Measurements from ENCODE around the gene ZNF462. TPM values are rescaled to one million over a fixed set of nuclear protein-coding genes. Genes with fewer than 3 reads are reported as not detected.

The ZNF462 gene
- total RNA-seq, 1 donor from 2014 or later, result 199 TPM

DNA sequence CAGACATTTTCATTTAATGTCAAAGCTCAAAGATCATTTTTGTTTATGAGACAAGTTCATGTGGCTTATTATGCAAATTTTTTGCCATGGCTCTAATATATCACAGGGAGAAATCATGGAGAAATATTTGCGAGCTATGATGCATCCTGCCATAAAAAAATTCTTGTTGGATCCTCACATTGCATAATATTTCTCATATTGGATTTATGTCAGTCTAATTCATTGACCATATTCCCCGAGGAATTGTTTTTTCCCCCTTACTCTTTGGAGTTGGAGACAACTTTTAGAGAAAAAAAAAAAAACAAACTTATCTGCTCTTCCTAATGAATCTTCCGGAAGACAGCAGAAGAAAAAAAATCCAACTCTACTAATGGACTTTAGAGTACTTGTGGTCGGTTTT is 4.3 kb downstream of the ZNF462 start:
- H3K27me3 Mint-ChIP-seq (ENCODE audit: low read depth), result peaks cover 2% of the 10 kb centered on the region
- no peak overlapping the region for H3K27ac Mint-ChIP-seq (ENCODE audit: unreplicated experiment)
- TF ChIP-seq, protein P1, sequence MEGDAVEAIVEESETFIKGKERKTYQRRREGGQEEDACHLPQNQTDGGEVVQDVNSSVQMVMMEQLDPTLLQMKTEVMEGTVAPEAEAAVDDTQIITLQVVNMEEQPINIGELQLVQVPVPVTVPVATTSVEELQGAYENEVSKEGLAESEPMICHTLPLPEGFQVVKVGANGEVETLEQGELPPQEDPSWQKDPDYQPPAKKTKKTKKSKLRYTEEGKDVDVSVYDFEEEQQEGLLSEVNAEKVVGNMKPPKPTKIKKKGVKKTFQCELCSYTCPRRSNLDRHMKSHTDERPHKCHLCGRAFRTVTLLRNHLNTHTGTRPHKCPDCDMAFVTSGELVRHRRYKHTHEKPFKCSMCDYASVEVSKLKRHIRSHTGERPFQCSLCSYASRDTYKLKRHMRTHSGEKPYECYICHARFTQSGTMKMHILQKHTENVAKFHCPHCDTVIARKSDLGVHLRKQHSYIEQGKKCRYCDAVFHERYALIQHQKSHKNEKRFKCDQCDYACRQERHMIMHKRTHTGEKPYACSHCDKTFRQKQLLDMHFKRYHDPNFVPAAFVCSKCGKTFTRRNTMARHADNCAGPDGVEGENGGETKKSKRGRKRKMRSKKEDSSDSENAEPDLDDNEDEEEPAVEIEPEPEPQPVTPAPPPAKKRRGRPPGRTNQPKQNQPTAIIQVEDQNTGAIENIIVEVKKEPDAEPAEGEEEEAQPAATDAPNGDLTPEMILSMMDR (conservative IDR thresholded peaks at IDR 0.05), result no peak
- no peaks in the 10 kb centered on the region for H3K9me3 Mint-ChIP-seq
- DNase-seq (ENCODE audit: low read depth, low spot score), result no peak
- peak overlapping the region; percentile 42 for H3K4me3 Mint-ChIP-seq
- H3K36me3 Mint-ChIP-seq (ENCODE audit: low read depth), result peaks cover 34% of the 10 kb centered on the region
- peaks cover 68% of the 10 kb centered on the region for H3K4me1 Mint-ChIP-seq

DNA sequence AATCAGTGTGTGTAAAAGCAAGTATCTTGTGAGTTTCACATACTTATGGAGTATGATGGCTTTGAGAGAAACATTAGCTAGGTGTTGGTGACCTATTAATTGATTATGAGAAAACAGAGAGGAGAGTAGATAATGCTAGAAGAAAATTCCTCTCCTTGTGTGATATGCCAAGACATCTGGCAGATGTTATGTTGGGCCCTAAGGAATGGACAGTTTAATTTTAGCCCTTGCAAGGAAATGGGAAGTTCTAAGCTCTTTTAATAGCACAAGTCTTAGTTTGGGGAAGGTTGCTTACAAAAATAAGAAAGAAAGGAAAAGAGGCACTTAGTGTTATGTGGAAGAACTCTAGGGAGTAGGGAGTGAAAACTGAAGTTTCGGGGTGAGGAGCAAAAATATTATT is 5.1 kb downstream of the ZNF462 start:
- Mint-ChIP-seq H3K9me3 (no peaks in the 10 kb centered on the region), H3K27ac (ENCODE audit: unreplicated experiment) (no peak overlapping the region), H3K36me3 (ENCODE audit: low read depth) (peaks cover 34% of the 10 kb centered on the region), H3K4me1 (peaks cover 71% of the 10 kb centered on the region), H3K4me3 (peak overlapping the region; percentile 16), H3K27me3 (ENCODE audit: low read depth) (peaks cover 2% of the 10 kb centered on the region)
- TF ChIP-seq, protein P1 (conservative IDR thresholded peaks at IDR 0.05), result no peak
- DNase-seq (ENCODE audit: low read depth, low spot score), result no peak

DNA sequence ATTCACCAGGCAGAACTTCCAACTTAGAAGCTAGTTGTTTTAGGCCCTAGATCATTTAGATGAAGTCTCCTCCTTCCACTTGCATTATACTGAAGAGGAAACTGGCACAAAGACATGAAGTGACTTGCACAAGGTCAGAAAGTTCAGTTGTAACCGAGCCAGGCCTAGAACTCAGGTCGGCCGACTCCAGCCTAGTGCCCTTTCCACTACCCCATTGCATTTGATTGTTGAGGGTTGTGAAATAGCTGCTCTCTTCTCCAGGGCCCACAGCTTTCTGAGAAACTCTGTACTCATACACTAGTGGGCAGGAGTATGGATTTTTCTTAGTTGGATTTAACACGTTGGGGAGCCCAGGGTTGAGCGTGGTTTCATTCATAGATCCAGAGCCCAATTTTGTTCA is 5.6 kb downstream of the ZNF462 start:
- Mint-ChIP-seq H3K4me1 (peaks cover 75% of the 10 kb centered on the region), H3K9me3 (no peaks in the 10 kb centered on the region), H3K36me3 (ENCODE audit: low read depth) (peaks cover 34% of the 10 kb centered on the region), H3K27me3 (ENCODE audit: low read depth) (peaks cover 2% of the 10 kb centered on the region), H3K27ac (ENCODE audit: unreplicated experiment) (no peak overlapping the region), H3K4me3 (peak overlapping the region; percentile 16)
- no peak for DNase-seq (ENCODE audit: low read depth, low spot score)
- TF ChIP-seq, protein P1 (conservative IDR thresholded peaks at IDR 0.05), result no peak

DNA sequence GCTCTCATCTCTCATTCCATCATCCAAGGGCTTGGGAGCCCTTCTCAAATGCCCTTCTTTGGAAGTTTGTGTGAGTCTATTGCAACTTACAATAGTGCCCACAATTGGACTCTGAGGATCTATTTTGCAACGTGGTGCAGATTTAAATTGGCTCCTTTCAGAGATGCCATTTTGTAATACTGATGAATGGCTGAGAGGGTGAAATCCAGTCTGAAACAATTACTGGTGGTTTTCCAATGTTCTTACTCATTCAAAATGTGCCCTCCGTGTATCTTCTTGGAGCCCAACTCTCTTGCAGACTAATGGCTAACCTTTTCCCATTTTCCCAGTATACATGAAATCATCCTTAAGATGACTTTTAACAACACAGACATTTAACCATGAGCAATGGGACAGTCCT is 6.1 kb downstream of the ZNF462 start:
- peak overlapping the region; percentile 16 for H3K4me3 Mint-ChIP-seq
- peaks cover 2% of the 10 kb centered on the region for H3K27me3 Mint-ChIP-seq (ENCODE audit: low read depth)
- peaks cover 34% of the 10 kb centered on the region for H3K36me3 Mint-ChIP-seq (ENCODE audit: low read depth)
- no peak overlapping the region for H3K27ac Mint-ChIP-seq (ENCODE audit: unreplicated experiment)
- no peak for DNase-seq (ENCODE audit: low read depth, low spot score)
- H3K9me3 Mint-ChIP-seq, result no peaks in the 10 kb centered on the region
- TF ChIP-seq, protein P1 (conservative IDR thresholded peaks at IDR 0.05), result no peak
- H3K4me1 Mint-ChIP-seq, result peaks cover 80% of the 10 kb centered on the region

DNA sequence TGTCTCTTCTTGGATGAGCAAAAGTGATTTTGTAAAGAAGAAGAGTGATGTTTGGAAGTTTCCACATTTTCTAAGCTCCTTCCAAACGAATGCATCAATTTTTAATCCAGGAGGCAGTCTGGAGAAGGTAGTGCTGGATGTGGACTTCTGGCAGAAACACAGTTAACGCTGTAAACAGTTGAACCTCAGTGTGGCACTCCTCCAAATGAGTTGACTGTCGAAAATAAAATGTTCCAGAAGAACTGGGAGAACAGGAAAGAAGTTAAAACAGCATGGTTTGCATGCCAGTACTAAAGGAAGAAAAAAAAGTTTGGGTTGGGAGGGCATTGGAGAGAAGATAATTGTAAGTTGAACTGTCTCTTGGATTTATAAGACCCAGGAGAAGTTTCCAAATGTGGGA is 6.5 kb downstream of the ZNF462 start:
- Mint-ChIP-seq H3K36me3 (ENCODE audit: low read depth) (peaks cover 34% of the 10 kb centered on the region), H3K9me3 (no peaks in the 10 kb centered on the region), H3K27ac (ENCODE audit: unreplicated experiment) (peak overlapping the region; percentile 82), H3K4me3 (no peak overlapping the region), H3K4me1 (peaks cover 83% of the 10 kb centered on the region), H3K27me3 (ENCODE audit: low read depth) (peaks cover under 1% of the 10 kb centered on the region)
- TF ChIP-seq, protein P1 (conservative IDR thresholded peaks at IDR 0.05), result no peak
- DNase-seq (ENCODE audit: low read depth, low spot score), result no peak

DNA sequence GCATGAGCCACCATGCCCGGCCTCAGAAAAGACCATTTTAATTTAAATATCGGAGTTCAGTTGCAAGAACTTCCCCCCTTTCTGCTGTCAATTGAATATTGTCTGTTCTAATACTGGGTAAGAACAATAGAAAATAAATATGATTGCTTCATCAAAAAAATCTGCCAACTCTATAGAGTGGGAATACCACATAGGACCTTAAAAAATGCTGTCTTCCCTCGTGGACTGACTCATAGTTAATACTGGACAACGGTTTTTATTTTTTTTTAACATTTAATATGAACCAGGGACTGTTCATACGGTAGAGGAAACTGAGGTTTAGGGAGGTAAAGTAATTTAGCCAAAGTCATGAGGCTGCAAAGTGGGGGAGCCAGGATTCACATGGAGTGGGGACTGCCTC is 9.7 kb downstream of the ZNF462 start:
- no peak for DNase-seq (ENCODE audit: low read depth, low spot score)
- Mint-ChIP-seq H3K9me3 (no peaks in the 10 kb centered on the region), H3K4me3 (no peak overlapping the region), H3K36me3 (ENCODE audit: low read depth) (peaks cover 23% of the 10 kb centered on the region), H3K27ac (ENCODE audit: unreplicated experiment) (no peak overlapping the region), H3K4me1 (peaks cover 79% of the 10 kb centered on the region), H3K27me3 (ENCODE audit: low read depth) (no peaks in the 10 kb centered on the region)
- TF ChIP-seq, protein P1 (conservative IDR thresholded peaks at IDR 0.05), result no peak
